Spleen (tissue), 7 donors: ENCODE measurements around the gene HS2ST1.

Source experiments
- POLR2A ChIP-seq, 3 donors: fragments of 450-650 bp; IDR thresholded peaks; one replicate each; pipeline ENCODE4 v1.5.1; 2017; ENCODE audit warnings: antibody characterized with exemption in 3 of 3, mild to moderate bottlenecking in 1 of 3
- POLR2AphosphoS5 ChIP-seq, 3 donors: sonication (generic); formaldehyde crosslinking; IDR thresholded peaks; one replicate each; pipeline ENCODE4 v1.5.1; 2017; ENCODE audit warnings: antibody characterized with exemption in 3 of 3
- TF ChIP-seq, protein P1 (sequence below), 11 experiments: fragments of 200-600 bp in 7 of 11; fragments of 450-650 bp in 4 of 11; sonication (generic) in 4 of 11; IDR thresholded peaks in 8 of 11; conservative IDR thresholded peaks in 3 of 11; 1 replicate in 7 of 11; 2 replicates in 4 of 11; pipeline versions ENCODE4 v1.4.0 to v1.8.0; 2016 to 2021; ENCODE audit warnings: antibody characterized with exemption in 11 of 11, inconsistent platforms in 4 of 11, mild to moderate bottlenecking in 1 of 11
- donor health status: DM: no; HTN: no; CAD: no; lungs with moderate emphysema.
- donor health status: DM: no; HTN: no; CAD: no.
- donor health status: DM: no; HTN: no; CAD: no.

GRCh38 chr1:86939406-86939805 is 25.0 kb downstream of the HS2ST1 start:
- TF ChIP-seq, protein P1, sequence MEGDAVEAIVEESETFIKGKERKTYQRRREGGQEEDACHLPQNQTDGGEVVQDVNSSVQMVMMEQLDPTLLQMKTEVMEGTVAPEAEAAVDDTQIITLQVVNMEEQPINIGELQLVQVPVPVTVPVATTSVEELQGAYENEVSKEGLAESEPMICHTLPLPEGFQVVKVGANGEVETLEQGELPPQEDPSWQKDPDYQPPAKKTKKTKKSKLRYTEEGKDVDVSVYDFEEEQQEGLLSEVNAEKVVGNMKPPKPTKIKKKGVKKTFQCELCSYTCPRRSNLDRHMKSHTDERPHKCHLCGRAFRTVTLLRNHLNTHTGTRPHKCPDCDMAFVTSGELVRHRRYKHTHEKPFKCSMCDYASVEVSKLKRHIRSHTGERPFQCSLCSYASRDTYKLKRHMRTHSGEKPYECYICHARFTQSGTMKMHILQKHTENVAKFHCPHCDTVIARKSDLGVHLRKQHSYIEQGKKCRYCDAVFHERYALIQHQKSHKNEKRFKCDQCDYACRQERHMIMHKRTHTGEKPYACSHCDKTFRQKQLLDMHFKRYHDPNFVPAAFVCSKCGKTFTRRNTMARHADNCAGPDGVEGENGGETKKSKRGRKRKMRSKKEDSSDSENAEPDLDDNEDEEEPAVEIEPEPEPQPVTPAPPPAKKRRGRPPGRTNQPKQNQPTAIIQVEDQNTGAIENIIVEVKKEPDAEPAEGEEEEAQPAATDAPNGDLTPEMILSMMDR (IDR thresholded peaks at IDR 0.05 in 8 of 11, conservative IDR thresholded peaks at IDR 0.05 in 3 of 11), result no peak
- TF ChIP-seq POLR2A (IDR thresholded peaks at IDR 0.05), result no peak
- no peak for TF ChIP-seq POLR2AphosphoS5 (IDR thresholded peaks at IDR 0.05)
